H1 (cell line): Measurements from ENCODE around the gene PI4K2A. TPM values are rescaled to one million over a fixed set of nuclear protein-coding genes. Genes with fewer than 3 reads are reported as not detected.

Source experiments
- CTCF ChIA-PET: fragments of 300-600 bp; sonication (Branson Sonifier 250); formaldehyde crosslinking; loops from one replicate; lab custom pipeline; 2021; ENCODE audit not compliant: partially characterized antibody; lab: Charles Lee
- POLR2A ChIA-PET: fragments of 300-600 bp; sonication (Branson Sonifier 250); formaldehyde crosslinking; loops from one replicate; lab custom pipeline; 2021; ENCODE audit warnings: inconsistent platforms; ENCODE audit not compliant: partially characterized antibody; lab: Charles Lee
- DNase-seq, 2 experiments: peaks; one replicate each; pipeline versions ENCODE4 v3.0.0 to v3.0.0-alpha.2; 2010 to 2022; ENCODE audit warnings: low spot score in 2 of 2, low read depth in 1 of 2, mixed read lengths in 1 of 2
- FAIRE-seq: peaks from 2 replicates; lab custom pipeline; 2011; peaks lifted over from hg19 to GRCh38; lab: Jason Lieb, UNC
- H2AFZ ChIP-seq: 2 replicates; pipeline ENCODE4 v1.8.1; 2012; ENCODE audit warnings: low read length, inconsistent platforms
- H2AK5ac ChIP-seq: 2 replicates; pipeline ENCODE4 v1.6.1; 2013; ENCODE audit warnings: low read depth, low read length
- H2BK120ac ChIP-seq: replicated peaks from 2 replicates; pipeline ENCODE3; 2013; ENCODE audit warnings: low read depth, low read length, inconsistent platforms
- H2BK12ac ChIP-seq: 2 replicates; pipeline ENCODE4 v1.6.1; 2013; ENCODE audit warnings: low read depth, low read length
- H2BK15ac ChIP-seq: 2 replicates; pipeline ENCODE4 v1.6.1; 2013; ENCODE audit warnings: low read length
- H2BK20ac ChIP-seq: 2 replicates; pipeline ENCODE4 v1.6.1; 2013; ENCODE audit warnings: low read length
- H2BK5ac ChIP-seq: 2 replicates; pipeline ENCODE4 v1.6.1; 2013; ENCODE audit warnings: low read depth, low read length
- H3K14ac ChIP-seq: 2 replicates; pipeline ENCODE4 v1.6.1; 2013; ENCODE audit warnings: inconsistent platforms; ENCODE audit not compliant: insufficient read length
- H3K18ac ChIP-seq: 2 replicates; pipeline ENCODE4 v1.6.1; 2013; ENCODE audit warnings: low read length; ENCODE audit errors: extremely low read depth
- H3K23ac ChIP-seq: 2 replicates; pipeline ENCODE4 v1.6.1; 2013; ENCODE audit warnings: inconsistent platforms; ENCODE audit not compliant: insufficient read length
- H3K23me2 ChIP-seq: 2 replicates; pipeline ENCODE4 v1.6.1; 2013; ENCODE audit warnings: low read depth, low read length
- H3K27ac ChIP-seq: 2 replicates; pipeline ENCODE4 v1.6.1; 2011; ENCODE audit warnings: low read depth, low read length, inconsistent platforms
- H3K27me3 ChIP-seq, 4 experiments: replicated peaks in 1 of 4; 1 replicate in 1 of 4; 2 replicates in 3 of 4; pipeline versions ENCODE4 v1.6.1 to v1.8.1; 2011 to 2013; ENCODE audit warnings: low read length in 3 of 4, mild to moderate bottlenecking in 3 of 4, inconsistent platforms in 2 of 4, mixed read lengths in 2 of 4, moderate library complexity in 1 of 4; ENCODE audit not compliant: control insufficient read depth in 3 of 4, insufficient read depth in 3 of 4; ENCODE audit errors: extremely low read depth in 1 of 4
- H3K36me3 ChIP-seq, 4 experiments: 2 replicates each; pipeline versions ENCODE4 v1.6.1 to v1.8.1; 2011 to 2013; ENCODE audit warnings: mild to moderate bottlenecking in 4 of 4, low read length in 3 of 4, moderate library complexity in 2 of 4, control low read depth in 1 of 4, inconsistent platforms in 1 of 4; ENCODE audit not compliant: insufficient read depth in 4 of 4, control insufficient read depth in 2 of 4
- H3K4ac ChIP-seq: replicated peaks from 2 replicates; pipeline ENCODE3; 2013; ENCODE audit warnings: low read length, low read depth, mixed read lengths, inconsistent platforms; ENCODE audit not compliant: insufficient read length
- H3K4me1 ChIP-seq, 4 experiments: replicated peaks in 1 of 4; 1 replicate in 1 of 4; 2 replicates in 3 of 4; pipeline versions ENCODE4 v1.6.1 to v1.8.1; 2011 to 2013; ENCODE audit warnings: low read length in 3 of 4, inconsistent platforms in 2 of 4, mixed read lengths in 1 of 4; ENCODE audit not compliant: insufficient read depth in 4 of 4, control insufficient read depth in 3 of 4
- H3K4me2 ChIP-seq, 2 experiments: 2 replicates each; pipeline versions ENCODE4 v1.6.1 to v1.8.1; 2011 to 2013; ENCODE audit warnings: low read depth in 2 of 2, low read length in 2 of 2, control low read depth in 1 of 2, inconsistent platforms in 1 of 2, mild to moderate bottlenecking in 1 of 2; ENCODE audit not compliant: insufficient read depth in 1 of 2
- H3K4me3 ChIP-seq, 4 experiments: fragments of 200-600, 300-600 bp in 1 of 4; sonication (generic), shearing (Covaris generic), sonication (Bioruptor Twin) in 1 of 4; 2 replicates each; pipeline versions ENCODE4 v1.5.1 to v1.8.1; 2011 to 2016; ENCODE audit warnings: low read length in 4 of 4, low read depth in 3 of 4, control low read depth in 2 of 4, inconsistent platforms in 2 of 4, mild to moderate bottlenecking in 2 of 4, mixed read lengths in 1 of 4, moderate library complexity in 1 of 4; ENCODE audit not compliant: insufficient read depth in 2 of 4; ENCODE audit errors: extremely low read depth in 1 of 4
- H3K56ac ChIP-seq: replicated peaks from 2 replicates; pipeline ENCODE3; 2013; ENCODE audit warnings: low read depth, mild to moderate bottlenecking, mixed read lengths, low read length, inconsistent platforms; ENCODE audit not compliant: insufficient read length
- H3K79me1 ChIP-seq: 2 replicates; pipeline ENCODE4 v1.6.1; 2013; ENCODE audit warnings: low read depth, low read length, control low read depth
- H3K79me2 ChIP-seq, 2 experiments: 2 replicates each; pipeline versions ENCODE4 v1.6.1 to v1.8.1; 2012 to 2013; ENCODE audit warnings: low read length in 2 of 2, mild to moderate bottlenecking in 2 of 2, inconsistent platforms in 1 of 2; ENCODE audit not compliant: insufficient read depth in 2 of 2, control insufficient read depth in 1 of 2
- H3K9ac ChIP-seq, 4 experiments: replicated peaks in 1 of 4; 1 replicate in 1 of 4; 2 replicates in 3 of 4; pipeline versions ENCODE4 v1.6.1 to v1.8.1; 2011 to 2013; ENCODE audit warnings: low read depth in 3 of 4, low read length in 3 of 4, control low read depth in 2 of 4, mild to moderate bottlenecking in 2 of 4, moderate library complexity in 2 of 4, inconsistent platforms in 1 of 4; ENCODE audit errors: extremely low read depth in 1 of 4
- H3K9me3 ChIP-seq, 2 experiments: 2 replicates each; pipeline versions ENCODE4 v1.6.1 to v1.8.1; 2012 to 2013; ENCODE audit warnings: mild to moderate bottlenecking in 2 of 2, moderate library complexity in 2 of 2, control low read depth in 1 of 2, inconsistent platforms in 1 of 2, low read depth in 1 of 2, low read length in 1 of 2, mixed read lengths in 1 of 2; ENCODE audit not compliant: insufficient read depth in 2 of 2
- H4K20me1 ChIP-seq, 2 experiments: replicated peaks in 1 of 2; 2 replicates each; pipeline versions ENCODE3 to v1.8.1; 2011 to 2013; ENCODE audit warnings: inconsistent platforms in 2 of 2, low read length in 2 of 2, mild to moderate bottlenecking in 1 of 2; ENCODE audit not compliant: insufficient read depth in 2 of 2, control insufficient read depth in 1 of 2
- H4K5ac ChIP-seq: 2 replicates; pipeline ENCODE4 v1.6.1; 2013; ENCODE audit warnings: low read length, low read depth, mixed read lengths, inconsistent platforms; ENCODE audit not compliant: insufficient read length
- H4K8ac ChIP-seq: 2 replicates; pipeline ENCODE4 v1.8.0; 2013; ENCODE audit warnings: mild to moderate bottlenecking, moderate library complexity, low read length, inconsistent platforms; ENCODE audit not compliant: insufficient read depth; ENCODE audit errors: extremely low read depth
- H4K91ac ChIP-seq: replicated peaks from 2 replicates; pipeline ENCODE3; 2013; ENCODE audit warnings: low read length, mixed read lengths, inconsistent platforms; ENCODE audit not compliant: insufficient read length
- EGR1 ChIP-seq: IDR thresholded peaks from 2 replicates; pipeline ENCODE4 v1.6.1; 2011; ENCODE audit warnings: low read depth, low read length, borderline replicate concordance
- POLR2AphosphoS5 ChIP-seq: IDR thresholded peaks from 2 replicates; pipeline ENCODE4 v1.6.1; 2011; ENCODE audit warnings: low read depth, low read length
- RNF2 ChIP-seq: fragments of 200-900, 300-1000 bp; sonication (generic); IDR thresholded peaks from 2 replicates; pipeline ENCODE4 v1.7.1; 2016; ENCODE audit warnings: borderline replicate concordance, low read depth, mild to moderate bottlenecking, antibody characterized with exemption, low read length; ENCODE audit not compliant: poor library complexity, severe bottlenecking; ENCODE audit errors: missing control alignments
- TAF1 ChIP-seq: IDR thresholded peaks from 2 replicates; pipeline ENCODE4 v1.6.1; 2011; ENCODE audit warnings: mild to moderate bottlenecking, low read depth, low read length
- TAF7 ChIP-seq: optimal IDR thresholded peaks from 2 replicates; pipeline ENCODE3; 2011; ENCODE audit warnings: low read depth, mild to moderate bottlenecking, inconsistent platforms, low read length, moderate library complexity, borderline replicate concordance
- WGBS, 2 experiments: shearing (Covaris generic) in 1 of 2; methylation state at CpG; one replicate each; pipeline versions ENCODE4 v1.1.6 to v1.1.7; 2013 to 2015; ENCODE audit warnings: low lambda C conversion rate in 2 of 2, mixed read lengths in 2 of 2, inconsistent platforms in 1 of 2, low coverage in 1 of 2, missing lambda C conversion rate in 1 of 2; ENCODE audit not compliant: insufficient replicate concordance in 2 of 2, insufficient coverage in 1 of 2, insufficient read length in 1 of 2; ENCODE audit errors: extremely low coverage in 1 of 2, missing lambda C conversion rate in 1 of 2; 5-methylcytosine and 5-hydroxymethylcytosine counted together
- polyA plus RNA-seq, 7 experiments: library from polyadenylated mRNA; depleted of rRNA in 3 of 7; stranded (reverse) in 5 of 7; unstranded in 2 of 7; fragments of >200 nt in 5 of 7; fragments of 200-250 nt in 2 of 7; gene quantifications; 1 replicate in 5 of 7; 2 replicates in 1 of 7; 4 replicates in 1 of 7; pipeline versions ENCODE4 v1.2.1 to v1.2.3, GENCODE V29; 2011 to 2013; ENCODE audit warnings: missing spikeins in 2 of 7, mixed read lengths in 2 of 7
- total RNA-seq: library from RNA; stranded (reverse); fragmentation: NEBNext Ultra II Directional; extraction: Animal tissue kit (Norgen Biotek cat#: 25700); gene quantifications from 2 replicates; pipeline ENCODE4 v1.2.1, GENCODE V29; 2021

PI4K2A gene
- total and polyA plus RNA-seq, 2 of the 8 experiments (the other 6 are each of a cell fraction or from before 2014, with no cell fraction given) = 20.7 to 21.9 TPM

GRCh38 chr10:97628228-97628627, 12.2 kb upstream of the PI4K2A start:
- POLR2A ChIA-PET = no interaction called here
- no peak overlapping the region for H3K27ac ChIP-seq

More at GRCh38 chr10:97628228-97628627, 12.2 kb upstream of the PI4K2A start:
- H2AFZ ChIP-seq = no peak overlapping the region
- FAIRE-seq = no peak
- H4K8ac ChIP-seq = no peak overlapping the region
- no peak for TF ChIP-seq RNF2
- TF ChIP-seq POLR2AphosphoS5 = no peak
- no peak for TF ChIP-seq EGR1
- no peak for TF ChIP-seq TAF1
- TF ChIP-seq TAF7 = no peak
- no peak overlapping the region for H4K5ac ChIP-seq
- no peak overlapping the region for H3K23ac ChIP-seq
- no peak overlapping the region for H3K18ac ChIP-seq
- no peaks in the 10 kb centered on the region for H3K4me1 ChIP-seq
- H2BK15ac ChIP-seq = no peak overlapping the region
- no peaks in the 10 kb centered on the region for H3K27me3 ChIP-seq
- WGBS, 2 experiments = 96% methylated on average over 3 of the region's 3 CpGs; no CpG with 5 or more reads in 1 of the 2 experiments
- H3K4me3 ChIP-seq = no peak overlapping the region
- H2BK20ac ChIP-seq = no peak overlapping the region
- H3K14ac ChIP-seq = no peak overlapping the region
- H2AK5ac ChIP-seq = no peak overlapping the region
- H3K9ac ChIP-seq = no peak overlapping the region
- no peaks in the 10 kb centered on the region for H3K9me3 ChIP-seq
- CTCF ChIA-PET = interaction anchor here (1.0 to 1.4 kb wide), 2 partner anchors 11 to 55 kb away, joined by 3 read pairs; no protein-coding TSS in a partner anchor
- no peaks in the 10 kb centered on the region for H3K36me3 ChIP-seq
- no peak overlapping the region for H3K4ac ChIP-seq
- H4K20me1 ChIP-seq = no peaks in the 10 kb centered on the region
- no peak overlapping the region for H4K91ac ChIP-seq
- no peaks in the 10 kb centered on the region for H3K79me1 ChIP-seq
- H2BK120ac ChIP-seq = no peak overlapping the region
- no peak overlapping the region for H2BK5ac ChIP-seq
- no peak overlapping the region for H3K4me2 ChIP-seq
- no peak for DNase-seq
- no peak overlapping the region for H3K56ac ChIP-seq
- H3K79me2 ChIP-seq = peaks cover 0 to 11% of the 10 kb centered on the region in 2 experiments; a peak in 2 of 4 replicates
- H2BK12ac ChIP-seq = no peak overlapping the region
- no peaks in the 10 kb centered on the region; the same call in 1 of the 2 replicates for H3K23me2 ChIP-seq
